ENCODE results near the gene DIPK1A.

DNA sequence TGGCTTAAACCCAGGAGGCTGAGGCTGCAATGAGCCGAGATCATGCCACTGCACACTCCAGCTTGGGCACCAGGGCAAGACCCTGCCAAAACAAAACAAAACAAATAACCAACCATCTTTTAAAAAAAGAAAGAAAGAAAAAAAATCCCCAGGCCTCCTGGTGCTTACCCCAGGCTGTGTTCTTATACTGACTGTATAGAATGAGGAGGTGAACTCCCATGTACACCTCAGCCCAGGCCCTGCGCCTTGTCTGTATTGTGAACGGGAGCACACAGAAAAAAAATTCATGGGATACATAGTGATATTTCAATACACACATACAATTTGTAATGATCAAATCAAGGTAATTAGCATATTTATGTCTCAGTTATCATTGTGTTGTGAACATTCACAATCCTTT, 115.4 kb downstream of the DIPK1A start:
- TF ChIP-seq, protein P1, sequence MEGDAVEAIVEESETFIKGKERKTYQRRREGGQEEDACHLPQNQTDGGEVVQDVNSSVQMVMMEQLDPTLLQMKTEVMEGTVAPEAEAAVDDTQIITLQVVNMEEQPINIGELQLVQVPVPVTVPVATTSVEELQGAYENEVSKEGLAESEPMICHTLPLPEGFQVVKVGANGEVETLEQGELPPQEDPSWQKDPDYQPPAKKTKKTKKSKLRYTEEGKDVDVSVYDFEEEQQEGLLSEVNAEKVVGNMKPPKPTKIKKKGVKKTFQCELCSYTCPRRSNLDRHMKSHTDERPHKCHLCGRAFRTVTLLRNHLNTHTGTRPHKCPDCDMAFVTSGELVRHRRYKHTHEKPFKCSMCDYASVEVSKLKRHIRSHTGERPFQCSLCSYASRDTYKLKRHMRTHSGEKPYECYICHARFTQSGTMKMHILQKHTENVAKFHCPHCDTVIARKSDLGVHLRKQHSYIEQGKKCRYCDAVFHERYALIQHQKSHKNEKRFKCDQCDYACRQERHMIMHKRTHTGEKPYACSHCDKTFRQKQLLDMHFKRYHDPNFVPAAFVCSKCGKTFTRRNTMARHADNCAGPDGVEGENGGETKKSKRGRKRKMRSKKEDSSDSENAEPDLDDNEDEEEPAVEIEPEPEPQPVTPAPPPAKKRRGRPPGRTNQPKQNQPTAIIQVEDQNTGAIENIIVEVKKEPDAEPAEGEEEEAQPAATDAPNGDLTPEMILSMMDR (IDR thresholded peaks at IDR 0.05; ENCODE audit: low read depth, low read length), result no peak
- no peak for TF ChIP-seq POLR2A (IDR thresholded peaks at IDR 0.05; ENCODE audit: extremely low read depth, insufficient read length)

Measured in NB4 (cell line).